ENCODE measurements around the gene HDAC9.

The HDAC9 gene

DNA sequence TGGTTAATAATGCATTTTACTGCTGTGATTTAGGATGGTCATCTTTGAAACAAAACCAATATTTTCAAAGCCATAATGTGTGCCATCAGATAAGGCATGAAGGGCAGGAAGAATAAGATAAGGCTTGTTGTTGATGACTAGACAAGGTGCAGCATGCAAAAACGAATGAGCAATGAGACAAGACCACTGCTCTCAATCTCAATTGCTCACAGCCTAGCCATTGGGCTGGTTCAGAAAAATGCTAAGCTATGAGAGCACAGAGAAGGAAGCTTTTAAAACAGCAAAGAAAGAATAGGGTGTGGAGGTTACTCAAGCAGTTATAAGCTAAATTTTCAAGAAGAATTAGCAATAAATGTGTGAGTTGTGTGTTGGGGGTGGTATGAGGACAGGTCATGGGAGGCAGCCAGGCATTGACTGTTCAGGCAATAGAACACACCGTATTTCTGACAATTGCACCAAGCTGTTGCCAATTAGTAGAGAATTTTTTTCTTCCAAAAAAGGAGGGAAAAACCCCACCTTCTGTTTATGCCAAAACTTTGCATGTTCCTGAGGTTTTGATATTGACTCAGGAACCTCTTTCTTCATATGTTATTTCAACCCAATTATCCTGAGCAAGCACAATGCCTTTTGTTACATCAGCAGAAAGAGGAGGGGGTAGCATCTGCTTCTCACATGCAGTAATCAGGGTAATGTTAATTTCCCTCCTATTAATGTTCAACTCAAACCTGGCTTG lies 276.5 kb downstream of the HDAC9 start:
- TF ChIP-seq, protein P1, sequence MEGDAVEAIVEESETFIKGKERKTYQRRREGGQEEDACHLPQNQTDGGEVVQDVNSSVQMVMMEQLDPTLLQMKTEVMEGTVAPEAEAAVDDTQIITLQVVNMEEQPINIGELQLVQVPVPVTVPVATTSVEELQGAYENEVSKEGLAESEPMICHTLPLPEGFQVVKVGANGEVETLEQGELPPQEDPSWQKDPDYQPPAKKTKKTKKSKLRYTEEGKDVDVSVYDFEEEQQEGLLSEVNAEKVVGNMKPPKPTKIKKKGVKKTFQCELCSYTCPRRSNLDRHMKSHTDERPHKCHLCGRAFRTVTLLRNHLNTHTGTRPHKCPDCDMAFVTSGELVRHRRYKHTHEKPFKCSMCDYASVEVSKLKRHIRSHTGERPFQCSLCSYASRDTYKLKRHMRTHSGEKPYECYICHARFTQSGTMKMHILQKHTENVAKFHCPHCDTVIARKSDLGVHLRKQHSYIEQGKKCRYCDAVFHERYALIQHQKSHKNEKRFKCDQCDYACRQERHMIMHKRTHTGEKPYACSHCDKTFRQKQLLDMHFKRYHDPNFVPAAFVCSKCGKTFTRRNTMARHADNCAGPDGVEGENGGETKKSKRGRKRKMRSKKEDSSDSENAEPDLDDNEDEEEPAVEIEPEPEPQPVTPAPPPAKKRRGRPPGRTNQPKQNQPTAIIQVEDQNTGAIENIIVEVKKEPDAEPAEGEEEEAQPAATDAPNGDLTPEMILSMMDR (IDR thresholded peaks at IDR 0.05; ENCODE audit: extremely low read depth, missing control alignments), result no peak
- DNase-seq (ENCODE audit: low spot score), result no peak

DNA sequence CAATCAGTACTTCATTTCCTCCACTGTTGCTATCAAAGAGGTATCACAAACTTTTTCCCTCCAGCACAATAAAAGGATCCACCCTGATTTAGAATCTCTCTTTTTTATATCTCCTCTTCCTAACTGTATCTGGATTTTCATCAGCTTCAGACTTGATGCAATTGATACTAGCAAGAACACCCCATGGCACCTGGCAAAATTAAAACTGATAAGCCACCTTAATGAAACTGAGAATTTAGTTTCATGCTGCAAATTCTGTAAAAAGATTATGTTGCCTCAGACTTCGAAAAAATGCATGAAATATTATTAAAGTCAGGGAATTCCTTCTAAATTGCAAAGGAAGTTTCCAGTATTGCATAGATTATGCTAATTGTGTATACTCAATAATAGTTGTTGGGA lies 277.0 kb downstream of the HDAC9 start:
- no peak for DNase-seq (ENCODE audit: low spot score)
- TF ChIP-seq, protein P1 (IDR thresholded peaks at IDR 0.05; ENCODE audit: extremely low read depth, missing control alignments), result no peak

DNA sequence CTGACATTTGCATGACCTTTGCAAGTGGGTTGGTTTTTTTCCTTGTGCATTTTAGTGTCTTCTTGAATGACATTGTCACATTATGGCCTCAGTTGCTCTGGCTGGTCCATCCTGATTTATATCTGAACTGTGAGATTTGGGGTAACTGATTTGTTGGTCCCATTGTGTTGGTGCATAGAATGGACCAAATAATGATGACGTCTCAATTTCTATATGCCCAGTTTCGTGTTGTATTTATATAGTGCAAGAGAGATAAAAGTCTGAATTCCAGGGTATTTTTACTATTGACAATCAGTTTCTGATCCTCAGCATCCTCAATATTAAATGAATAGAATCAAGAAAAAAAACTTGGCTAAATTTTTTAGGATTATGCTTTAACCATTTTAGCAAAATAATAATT lies 281.8 kb downstream of the HDAC9 start:
- TF ChIP-seq, protein P1 (IDR thresholded peaks at IDR 0.05; ENCODE audit: extremely low read depth, missing control alignments), result no peak
- DNase-seq (ENCODE audit: low spot score), result no peak

DNA sequence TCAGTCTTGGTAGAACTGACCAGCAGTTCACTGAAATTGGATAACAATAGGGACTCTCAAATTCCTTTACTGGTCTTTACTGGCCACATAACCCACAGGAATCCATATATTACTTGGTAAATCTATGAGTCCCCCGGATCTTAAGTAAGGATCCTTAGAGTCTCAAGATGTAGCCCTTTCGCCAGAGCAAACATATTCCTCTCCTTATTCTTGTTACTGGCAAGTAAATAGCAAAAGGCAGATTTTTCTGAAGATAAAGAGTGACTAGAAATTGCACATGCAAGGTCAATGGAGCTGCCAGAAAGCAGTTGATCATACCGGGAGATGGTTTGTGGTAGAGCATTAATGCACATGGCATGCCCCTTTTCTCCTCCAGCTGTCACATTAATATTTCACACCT lies 283.0 kb downstream of the HDAC9 start:
- DNase-seq (ENCODE audit: low spot score), result no peak
- TF ChIP-seq, protein P1 (IDR thresholded peaks at IDR 0.05; ENCODE audit: extremely low read depth, missing control alignments), result no peak

DNA sequence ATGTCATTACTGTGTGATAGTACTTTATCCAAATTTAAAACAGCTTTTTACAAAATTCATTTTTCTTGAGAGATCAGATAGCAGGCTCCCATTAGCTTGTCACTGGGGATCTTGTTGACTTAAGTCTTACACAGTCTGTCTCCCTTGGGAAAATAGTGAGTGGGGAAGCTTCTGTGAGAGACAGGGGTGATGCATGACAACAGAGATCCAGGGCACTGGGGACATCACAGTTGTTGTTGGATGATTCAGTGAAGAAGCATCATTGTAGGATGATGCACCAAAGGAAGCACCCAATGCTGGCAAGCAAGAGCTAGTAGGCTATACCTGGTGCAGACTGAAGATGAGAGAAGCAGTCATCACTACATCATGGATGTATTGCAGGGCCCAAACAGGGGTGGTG lies 284.7 kb downstream of the HDAC9 start:
- TF ChIP-seq, protein P1 (IDR thresholded peaks at IDR 0.05; ENCODE audit: extremely low read depth, missing control alignments), result no peak
- no peak for DNase-seq (ENCODE audit: low spot score)

DNA sequence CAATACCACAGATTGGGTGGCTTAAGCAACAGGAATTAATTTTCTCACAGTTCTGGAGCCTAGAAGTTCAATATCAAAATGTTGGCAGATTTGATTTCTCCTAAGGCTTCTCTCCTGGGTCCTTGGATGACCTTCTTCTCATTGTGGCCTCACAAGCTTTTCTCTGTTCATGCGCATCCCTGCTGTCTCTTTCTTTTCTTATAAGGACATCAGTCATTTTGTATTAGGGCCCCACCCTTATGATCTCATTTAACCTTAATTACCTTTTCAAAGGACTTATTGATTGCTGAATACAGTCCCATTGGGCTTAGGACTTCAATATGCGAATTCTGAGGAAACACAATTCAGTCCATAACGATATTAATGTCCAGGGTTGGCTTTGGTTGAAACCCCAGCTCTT lies 285.4 kb downstream of the HDAC9 start:
- TF ChIP-seq, protein P1 (IDR thresholded peaks at IDR 0.05; ENCODE audit: extremely low read depth, missing control alignments), result no peak
- DNase-seq (ENCODE audit: low spot score), result no peak

DNA sequence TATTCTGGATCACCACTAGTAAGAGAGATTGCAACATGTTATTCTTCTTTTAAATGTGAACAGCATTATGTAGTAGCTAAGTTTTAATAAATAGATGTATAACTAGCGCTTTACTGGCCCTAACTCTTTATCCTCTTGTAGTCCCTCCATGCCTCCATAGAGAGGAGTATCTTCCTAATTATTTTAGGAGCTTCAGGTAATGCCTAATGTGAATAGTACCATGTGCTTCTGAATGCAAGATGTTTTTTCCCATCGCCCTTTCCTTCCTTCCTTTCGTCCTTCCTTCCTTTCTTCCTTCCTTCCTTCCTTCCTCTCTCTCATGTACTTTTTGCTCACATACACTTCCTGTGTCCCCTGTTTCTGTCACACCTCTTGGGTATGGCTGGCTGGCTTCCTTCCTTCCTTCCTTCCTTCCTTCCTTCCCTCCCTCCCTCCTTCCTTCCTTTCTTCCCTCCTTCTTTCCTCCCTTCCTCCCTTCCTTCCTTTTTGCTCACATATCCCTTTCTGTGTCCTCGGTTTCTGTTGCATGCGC lies 290.7 kb downstream of the HDAC9 start:
- TF ChIP-seq, protein P1 (IDR thresholded peaks at IDR 0.05; ENCODE audit: extremely low read depth, missing control alignments), result no peak
- no peak for DNase-seq (ENCODE audit: low spot score)
